BLaER1 (cell line): ENCODE measurements around the gene KMT2B.

ENCODE experiments used
- H3K27ac ChIP-seq: shearing (Covaris generic); formaldehyde crosslinking; 2 replicates; pipeline ENCODE4 v1.8.1; 2022
- H3K27me3 ChIP-seq: shearing (Covaris generic); formaldehyde crosslinking; 2 replicates; pipeline ENCODE4 v1.8.1; 2022
- H3K36me3 ChIP-seq: shearing (Covaris generic); formaldehyde crosslinking; 2 replicates; pipeline ENCODE4 v1.8.1; 2022
- H3K4me1 ChIP-seq: shearing (Covaris generic); formaldehyde crosslinking; 2 replicates; pipeline ENCODE4 v1.8.1; 2022
- H3K4me2 ChIP-seq: shearing (Covaris generic); formaldehyde crosslinking; 2 replicates; pipeline ENCODE4 v1.8.1; 2022
- H3K4me3 ChIP-seq: shearing (Covaris generic); formaldehyde crosslinking; 2 replicates; pipeline ENCODE4 v1.8.1; 2022
- H3K9ac ChIP-seq: shearing (Covaris generic); formaldehyde crosslinking; 2 replicates; pipeline ENCODE4 v1.8.1; 2022
- H3K9me3 ChIP-seq: shearing (Covaris generic); formaldehyde crosslinking; 2 replicates; pipeline ENCODE4 v1.8.1; 2022
- H4K20me1 ChIP-seq: shearing (Covaris generic); formaldehyde crosslinking; 2 replicates; pipeline ENCODE4 v1.8.1; 2022
- Cebpa-rat ChIP-seq: shearing (Covaris generic); IDR thresholded peaks from 2 replicates; pipeline ENCODE4 v1.8.1; 2022

Gene KMT2B

DNA sequence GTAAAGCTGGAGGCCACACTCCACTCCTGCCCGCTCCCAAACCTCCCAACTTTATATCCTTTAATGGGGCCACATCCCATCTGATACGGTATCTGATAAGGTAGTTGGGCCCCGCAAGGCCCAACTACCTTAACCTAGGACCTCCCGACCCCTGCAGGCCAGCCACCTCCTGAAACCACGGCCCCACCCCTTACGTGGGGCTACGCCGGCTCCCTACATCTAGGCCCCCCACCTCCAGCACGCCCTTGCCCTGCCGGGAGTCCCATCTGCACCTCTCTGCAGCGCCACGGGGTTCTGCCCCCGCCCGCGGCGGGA lies 22.3 kb downstream of the KMT2B start:
- H3K36me3 ChIP-seq = peaks cover 44% of the 10 kb centered on the region
- no peaks in the 10 kb centered on the region for H3K9me3 ChIP-seq
- peak overlapping the region; percentile 71 for H3K4me3 ChIP-seq
- peak overlapping the region; percentile 75 for H3K9ac ChIP-seq
- TF ChIP-seq Cebpa-rat = no peak
- no peaks in the 10 kb centered on the region for H3K27me3 ChIP-seq
- H4K20me1 ChIP-seq = peaks cover 48% of the 10 kb centered on the region
- H3K4me1 ChIP-seq = peaks cover 70% of the 10 kb centered on the region
- H3K27ac ChIP-seq = peak overlapping the region; percentile 39; the same call in 1 of the 2 replicates
- peak overlapping the region; percentile 98 for H3K4me2 ChIP-seq

GRCh38 chr19:35740423-35741202 lies 22.8 kb downstream of the KMT2B start:
- peak overlapping the region; percentile 71 for H3K4me3 ChIP-seq
- H3K9me3 ChIP-seq = no peaks in the 10 kb centered on the region
- peaks cover 39% of the 10 kb centered on the region for H3K36me3 ChIP-seq
- peak overlapping the region; percentile 76 for H3K9ac ChIP-seq
- H3K27ac ChIP-seq = peak overlapping the region; percentile 79
- H3K27me3 ChIP-seq = no peaks in the 10 kb centered on the region
- H4K20me1 ChIP-seq = peaks cover 42% of the 10 kb centered on the region
- TF ChIP-seq Cebpa-rat = peak; percentile 33; the same call in 1 of the 2 replicates
- peak overlapping the region; percentile 98 for H3K4me2 ChIP-seq
- peaks cover 65% of the 10 kb centered on the region for H3K4me1 ChIP-seq

DNA sequence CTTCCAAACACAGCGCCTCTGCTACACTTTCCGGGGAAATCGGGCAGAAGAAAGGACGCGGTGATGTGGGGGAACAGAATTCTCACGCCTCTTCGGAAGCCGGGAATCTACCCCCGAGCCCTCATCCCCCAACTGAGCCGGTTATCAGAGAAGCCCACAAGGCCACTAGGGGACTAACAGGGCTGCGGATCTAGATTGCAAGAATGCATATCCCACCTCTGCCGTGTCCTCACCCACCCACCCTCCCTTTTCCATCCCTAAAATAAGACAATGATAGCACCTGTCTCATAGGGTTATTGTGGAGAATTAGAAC lies 23.4 kb downstream of the KMT2B start:
- no peak for TF ChIP-seq Cebpa-rat
- no peaks in the 10 kb centered on the region for H3K27me3 ChIP-seq
- H3K4me3 ChIP-seq = peak overlapping the region; percentile 71
- peak overlapping the region; percentile 76 for H3K9ac ChIP-seq
- H4K20me1 ChIP-seq = peaks cover 40% of the 10 kb centered on the region
- H3K27ac ChIP-seq = peak overlapping the region; percentile 88
- H3K36me3 ChIP-seq = peaks cover 33% of the 10 kb centered on the region
- H3K4me1 ChIP-seq = peaks cover 63% of the 10 kb centered on the region
- peak overlapping the region; percentile 98 for H3K4me2 ChIP-seq
- H3K9me3 ChIP-seq = no peaks in the 10 kb centered on the region

GRCh38 chr19:35742121-35742724 lies 24.4 kb downstream of the KMT2B start, which contains the start of gene IGFLR1:
Gene IGFLR1 (minus strand): TSS chr19:35742452. CDS start chr19:35741180, 1,272 bp downstream.
- Histone ChIP-seq H3K9ac (peak within 1 kb of the TSS; percentile 72), H3K36me3 (peaks cover 23% of the 10 kb centered on the region), H3K4me2 (peak within 1 kb of the TSS; percentile 98), H4K20me1 (peaks cover 29% of the 10 kb centered on the region), H3K27ac (peak within 1 kb of the TSS; percentile 88), H3K9me3 (no peaks in the 10 kb centered on the region), H3K27me3 (no peaks in the 10 kb centered on the region), H3K4me3 (peak within 1 kb of the TSS; percentile 71), H3K4me1 (peaks cover 63% of the 10 kb centered on the region)
- TF ChIP-seq Cebpa-rat = no peak

DNA sequence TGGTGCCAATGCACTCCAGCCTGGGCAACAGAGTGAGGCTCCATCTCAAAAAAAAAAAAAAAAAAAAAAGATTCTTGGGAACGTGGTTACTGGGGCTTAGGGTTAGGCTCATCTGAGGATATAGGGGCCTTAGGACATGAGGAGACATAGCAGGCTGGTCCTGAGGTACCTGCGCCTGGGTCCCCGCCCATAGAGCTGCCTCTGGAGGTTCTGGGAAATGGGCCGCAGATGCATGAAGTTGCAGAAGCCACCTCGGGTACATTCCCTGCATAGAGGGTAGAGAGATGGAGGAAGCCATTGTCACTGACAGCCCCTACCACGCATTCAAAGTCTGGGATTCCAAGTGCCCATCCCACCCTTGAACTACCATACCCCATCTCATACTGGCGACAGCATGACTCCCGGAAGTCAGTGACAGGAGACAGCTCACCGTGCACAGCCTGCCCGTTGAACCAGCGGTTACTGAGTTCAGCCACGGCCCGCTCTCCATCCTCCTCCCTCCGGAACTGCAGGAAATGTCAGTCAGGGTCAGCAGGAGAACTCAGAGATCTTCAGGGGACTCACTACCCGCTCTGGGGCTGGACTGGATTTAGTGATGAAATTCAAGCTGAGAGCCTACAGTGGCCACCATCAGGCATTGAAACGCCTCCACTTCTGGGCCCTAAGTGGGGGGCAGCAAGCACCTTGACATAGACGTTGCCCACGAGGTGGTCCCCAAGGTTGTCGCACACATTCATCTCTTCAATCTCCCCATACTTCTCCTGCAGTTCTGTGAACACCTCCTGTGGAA lies 26.0 kb downstream of the KMT2B start:
- no peak overlapping the region for H3K9ac ChIP-seq
- H4K20me1 ChIP-seq = peaks cover 13% of the 10 kb centered on the region
- no peaks in the 10 kb centered on the region for H3K9me3 ChIP-seq
- peaks cover 69% of the 10 kb centered on the region for H3K4me1 ChIP-seq
- peak overlapping the region; percentile 98 for H3K4me2 ChIP-seq
- no peak overlapping the region for H3K27ac ChIP-seq
- TF ChIP-seq Cebpa-rat = no peak
- peaks cover 7% of the 10 kb centered on the region for H3K36me3 ChIP-seq
- peak overlapping the region; percentile 74 for H3K4me3 ChIP-seq
- no peaks in the 10 kb centered on the region for H3K27me3 ChIP-seq

- peak overlapping the region; percentile 94 for H3K27ac ChIP-seq
- H3K27me3 ChIP-seq = no peaks in the 10 kb centered on the region
- H3K36me3 ChIP-seq = no peaks in the 10 kb centered on the region
- no peaks in the 10 kb centered on the region for H3K9me3 ChIP-seq
- H4K20me1 ChIP-seq = peaks cover 5% of the 10 kb centered on the region
- peak overlapping the region; percentile 93 for H3K9ac ChIP-seq
- H3K4me3 ChIP-seq = peak overlapping the region; percentile 74
- no peak for TF ChIP-seq Cebpa-rat
- H3K4me1 ChIP-seq = peaks cover 72% of the 10 kb centered on the region
- H3K4me2 ChIP-seq = peak overlapping the region; percentile 98
Observed at GRCh38 chr19:35744430-35745327, 26.9 kb downstream of the KMT2B start.

GRCh38 chr19:35745328-35746086 lies 27.7 kb downstream of the KMT2B start, which contains the start of the genes PSENEN and U2AF1L4:
Gene PSENEN (plus strand): TSS chr19:35745651. CDS start chr19:35745931, 280 bp downstream.
Gene U2AF1L4 (minus strand): TSS chr19:35745418. CDS start chr19:35745391, 27 bp downstream.
- H3K4me2 ChIP-seq = peak within 1 kb of the TSS; percentile 98
- H3K4me1 ChIP-seq = peaks cover 76% of the 10 kb centered on the region
- peak within 1 kb of the TSS; percentile 94 for H3K27ac ChIP-seq
- no peak for TF ChIP-seq Cebpa-rat
- H3K9me3 ChIP-seq = no peaks in the 10 kb centered on the region
- peak within 1 kb of the TSS; percentile 74 for H3K4me3 ChIP-seq
- H4K20me1 ChIP-seq = no peaks in the 10 kb centered on the region
- H3K9ac ChIP-seq = peak within 1 kb of the TSS; percentile 93
- no peaks in the 10 kb centered on the region for H3K36me3 ChIP-seq
- H3K27me3 ChIP-seq = no peaks in the 10 kb centered on the region

DNA sequence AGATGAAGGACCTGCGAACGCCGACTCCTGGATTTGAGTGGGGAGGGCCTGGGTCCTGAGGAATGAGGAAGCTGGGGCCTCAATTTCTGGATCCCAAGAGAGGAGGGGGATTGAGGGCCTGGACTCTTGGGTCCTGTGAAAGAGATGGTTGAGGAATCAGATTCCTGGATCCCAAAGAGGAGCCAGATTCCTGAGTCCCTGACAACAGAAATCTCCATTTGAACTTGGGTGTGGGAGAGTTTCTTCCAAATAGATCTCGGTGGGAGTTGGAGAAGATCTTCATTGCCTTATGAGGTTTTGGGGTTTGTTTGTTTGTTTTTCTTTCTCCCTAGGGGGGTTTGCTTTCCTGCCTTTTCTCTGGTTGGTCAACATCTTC lies 28.3 kb downstream of the KMT2B start:
- Histone ChIP-seq H3K36me3 (no peaks in the 10 kb centered on the region), H3K4me3 (peak overlapping the region; percentile 74), H3K4me1 (peaks cover 79% of the 10 kb centered on the region), H3K27ac (peak overlapping the region; percentile 94), H3K4me2 (peak overlapping the region; percentile 94), H3K27me3 (no peaks in the 10 kb centered on the region), H4K20me1 (no peaks in the 10 kb centered on the region), H3K9me3 (no peaks in the 10 kb centered on the region), H3K9ac (peak overlapping the region; percentile 79)
- no peak for TF ChIP-seq Cebpa-rat
